Activated CD8-positive, alpha-beta memory T cell treated with anti-CD3 and anti-CD28 coated beads, Interleukin-2, amount 10 ng/mL, durations not matched to agents 7 days and 5 days (primary cell): ENCODE results near the gene HVCN1. TPM values are rescaled to one million over a fixed set of nuclear protein-coding genes. Genes with fewer than 3 reads are reported as not detected.

ENCODE experiments used
- total RNA-seq, 2 experiments: library from RNA; stranded (reverse); gene quantifications; one replicate each; pipeline ENCODE4 v1.2.3, GENCODE V29; 2021

Gene HVCN1
- total RNA-seq, 2 experiments from 2014 or later = 11.7 to 19.9 TPM

Other genes starting within 250 kb of the HVCN1 start
- 100 to 1,000 TPM; 369 to 418 TPM for gene ARPC3, start 238.8 kb downstream of the HVCN1 start, total RNA-seq
- 10 to 100 TPM; 25.8 to 34.6 TPM for gene GPN3, start 220.9 kb downstream of the HVCN1 start, total RNA-seq
- 10 to 100 TPM; 23.1 to 24.8 TPM for gene FAM216A, start 220.3 kb downstream of the HVCN1 start, total RNA-seq
- gene VPS29, start 187.0 kb downstream of the HVCN1 start, total RNA-seq = 100 to 1,000 TPM; 126 to 132 TPM
- gene RAD9B, start 186.8 kb downstream of the HVCN1 start, total RNA-seq = 1 to 10 TPM; 1.8 to 2.2 TPM
- 10 to 100 TPM; 23.2 to 32.9 TPM for gene PPTC7, start 105.8 kb downstream of the HVCN1 start, total RNA-seq
- 1 to 10 TPM; 5.5 to 5.8 TPM for gene TCTN1, start 75.0 kb downstream of the HVCN1 start, total RNA-seq
- gene PPP1CC, start 53.8 kb upstream of the HVCN1 start, total RNA-seq = 100 to 1,000 TPM; 174 to 200 TPM
- not detected for gene CCDC63, start 157.9 kb upstream of the HVCN1 start, total RNA-seq
- gene MYL2, start 231.5 kb upstream of the HVCN1 start, total RNA-seq = not detected